ENCODE data around the gene STAT1.

DNA sequence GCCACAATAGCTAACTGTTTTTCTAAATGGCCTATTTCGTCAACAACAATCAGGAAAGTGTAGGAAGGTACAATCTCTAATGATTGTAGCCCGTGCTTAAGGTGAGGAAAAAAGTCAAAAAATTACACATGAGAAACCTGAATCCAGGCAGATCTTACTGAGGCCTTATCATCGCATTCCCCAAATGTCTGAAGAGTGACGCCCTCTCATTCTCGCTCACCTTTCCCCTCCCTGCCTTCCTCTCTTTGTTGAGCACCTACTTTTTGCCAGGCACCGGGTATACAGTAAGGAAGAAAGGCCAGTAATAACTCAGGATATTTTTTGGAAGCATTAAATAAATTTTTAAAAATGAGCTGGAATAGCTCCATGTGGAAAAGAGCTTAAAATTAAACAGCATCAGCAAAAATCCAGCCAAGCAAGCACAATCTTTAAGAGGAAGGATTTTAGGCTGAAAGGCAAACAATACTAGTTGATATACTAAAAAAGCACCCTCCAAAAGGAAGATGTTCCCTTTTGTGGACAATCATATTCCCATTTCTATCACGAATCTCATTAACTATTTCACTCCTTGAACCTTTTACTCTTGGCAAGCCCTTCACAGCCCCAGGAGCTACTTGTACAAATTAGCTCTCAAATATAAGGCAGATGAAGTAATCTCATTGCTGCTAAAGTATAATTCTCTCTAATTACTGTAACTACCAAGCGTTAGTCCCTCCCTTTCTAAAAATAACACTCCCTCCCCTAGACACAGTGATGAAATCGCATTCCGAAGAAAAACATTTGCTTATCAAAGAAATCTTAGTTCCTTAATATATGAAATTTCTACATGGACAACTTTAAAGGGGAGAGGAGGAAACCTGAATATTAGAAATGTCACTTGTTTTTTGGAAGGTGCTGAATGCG is 40.0 kb downstream of the STAT1 start:
- no peak for TF ChIP-seq EZH2phosphoT487 (IDR thresholded peaks at IDR 0.05; ENCODE audit: low read depth)
- TF ChIP-seq, protein P1, sequence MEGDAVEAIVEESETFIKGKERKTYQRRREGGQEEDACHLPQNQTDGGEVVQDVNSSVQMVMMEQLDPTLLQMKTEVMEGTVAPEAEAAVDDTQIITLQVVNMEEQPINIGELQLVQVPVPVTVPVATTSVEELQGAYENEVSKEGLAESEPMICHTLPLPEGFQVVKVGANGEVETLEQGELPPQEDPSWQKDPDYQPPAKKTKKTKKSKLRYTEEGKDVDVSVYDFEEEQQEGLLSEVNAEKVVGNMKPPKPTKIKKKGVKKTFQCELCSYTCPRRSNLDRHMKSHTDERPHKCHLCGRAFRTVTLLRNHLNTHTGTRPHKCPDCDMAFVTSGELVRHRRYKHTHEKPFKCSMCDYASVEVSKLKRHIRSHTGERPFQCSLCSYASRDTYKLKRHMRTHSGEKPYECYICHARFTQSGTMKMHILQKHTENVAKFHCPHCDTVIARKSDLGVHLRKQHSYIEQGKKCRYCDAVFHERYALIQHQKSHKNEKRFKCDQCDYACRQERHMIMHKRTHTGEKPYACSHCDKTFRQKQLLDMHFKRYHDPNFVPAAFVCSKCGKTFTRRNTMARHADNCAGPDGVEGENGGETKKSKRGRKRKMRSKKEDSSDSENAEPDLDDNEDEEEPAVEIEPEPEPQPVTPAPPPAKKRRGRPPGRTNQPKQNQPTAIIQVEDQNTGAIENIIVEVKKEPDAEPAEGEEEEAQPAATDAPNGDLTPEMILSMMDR (IDR thresholded peaks at IDR 0.05; ENCODE audit: low read depth, low read length), result no peak
